Hematopoietic multipotent progenitor cell treated with erythropoietin and hydrocortisone succinate and interleukin-3 and kit ligand, for 6 days (in vitro differentiated cells): Measurements from ENCODE around the gene YBEY.
"Not testable (repeated sequence)": the region's sequence is repeated elsewhere in the genome, so short reads cannot be mapped to it uniquely, and the experiment has no call there.

Source experiments
- DNase-seq: peaks from one replicate; pipeline ENCODE4 v3.0.0-alpha.2; 2015

The YBEY gene

GRCh38 chr21:46285761-46286647 is at the start of gene YBEY:
YBEY (plus strand) TSS chr21:46286342; CDS start chr21:46286914, 572 bp downstream.
- DNase-seq: peak; percentile 94

- no peak for DNase-seq
Measured at GRCh38 chr21:46237474-46237873, 48.7 kb upstream of the YBEY start.

GRCh38 chr21:46239817-46240325 is 46.3 kb upstream of the YBEY start:
- DNase-seq: no peak

- DNase-seq: not testable (repeated sequence)
Measured at GRCh38 chr21:46241577-46241976, 44.6 kb upstream of the YBEY start.

- no peak for DNase-seq
Measured at GRCh38 chr21:46243325-46243724, 42.8 kb upstream of the YBEY start.

GRCh38 chr21:46243960-46244361 is 42.2 kb upstream of the YBEY start:
- DNase-seq: peak; percentile 52

GRCh38 chr21:46244602-46245001 is 41.5 kb upstream of the YBEY start:
- DNase-seq: no peak

- DNase-seq: no peak
Measured at GRCh38 chr21:46245213-46245915, 40.8 kb upstream of the YBEY start.

GRCh38 chr21:46246345-46246744 is 39.8 kb upstream of the YBEY start:
- DNase-seq: no peak

GRCh38 chr21:46247699-46248421 is 38.3 kb upstream of the YBEY start:
- DNase-seq: no peak

- peak; percentile 47 for DNase-seq
Measured at GRCh38 chr21:46248422-46248782, 37.7 kb upstream of the YBEY start.

GRCh38 chr21:46248827-46249226 is 37.3 kb upstream of the YBEY start:
- no peak for DNase-seq

GRCh38 chr21:46250146-46250725 is 35.9 kb upstream of the YBEY start:
- DNase-seq: no peak

GRCh38 chr21:46252840-46253239 is 33.3 kb upstream of the YBEY start:
- DNase-seq: no peak

GRCh38 chr21:46253610-46254124 is 32.5 kb upstream of the YBEY start:
- peak; percentile 85 for DNase-seq

- no peak for DNase-seq
Measured at GRCh38 chr21:46254208-46254975, 31.8 kb upstream of the YBEY start.

- no peak for DNase-seq
Measured at GRCh38 chr21:46255166-46255565, 31.0 kb upstream of the YBEY start.

- DNase-seq: no peak
Measured at GRCh38 chr21:46255758-46256337, 30.3 kb upstream of the YBEY start.

GRCh38 chr21:46256501-46256994 is 29.6 kb upstream of the YBEY start:
- DNase-seq: no peak

GRCh38 chr21:46264046-46264689 is 22.0 kb upstream of the YBEY start:
- no peak for DNase-seq

GRCh38 chr21:46264690-46265144 is 21.4 kb upstream of the YBEY start:
- peak; percentile 49 for DNase-seq
